Hematopoietic multipotent progenitor cell treated with erythropoietin and hydrocortisone succinate and interleukin-3 and kit ligand, for 8 days (in vitro differentiated cells): ENCODE results near the gene AFDN.

Experiments
- DNase-seq: peaks from one replicate; pipeline ENCODE4 v3.0.0-alpha.2; 2015

The AFDN gene

GRCh38 chr6:167819576-167819975, 7.1 kb upstream of the AFDN start:
- DNase-seq = no peak

- DNase-seq = no peak
Observed at GRCh38 chr6:167820681-167821080, 6.0 kb upstream of the AFDN start.

GRCh38 chr6:167824591-167825331, 1.9 kb upstream of the AFDN start:
- no peak for DNase-seq

GRCh38 chr6:167825332-167826229, 1.1 kb upstream of the AFDN start:
- no peak for DNase-seq

- peak; percentile 43 for DNase-seq
Observed at GRCh38 chr6:167826230-167826895, 348 bp upstream of the AFDN start.

- DNase-seq = no peak
Observed at GRCh38 chr6:167827583-167828324, 1.0 kb downstream of the AFDN start.

- DNase-seq = no peak
Observed at GRCh38 chr6:167828325-167828956, 1.7 kb downstream of the AFDN start.

- DNase-seq = no peak
Observed at GRCh38 chr6:167829513-167829912, 2.8 kb downstream of the AFDN start.

GRCh38 chr6:167831281-167831828, 4.6 kb downstream of the AFDN start:
- DNase-seq = no peak

GRCh38 chr6:167832497-167833395, 6.0 kb downstream of the AFDN start:
- no peak for DNase-seq

- DNase-seq = no peak
Observed at GRCh38 chr6:167833396-167833763, 6.7 kb downstream of the AFDN start.

GRCh38 chr6:167835260-167835659, 8.5 kb downstream of the AFDN start:
- DNase-seq = no peak

- DNase-seq = no peak
Observed at GRCh38 chr6:167836721-167837120, 10.0 kb downstream of the AFDN start.

- no peak for DNase-seq
Observed at GRCh38 chr6:167838207-167838748, 11.6 kb downstream of the AFDN start.

GRCh38 chr6:167839343-167839742, 12.6 kb downstream of the AFDN start:
- DNase-seq = no peak

GRCh38 chr6:167839755-167840154, 13.0 kb downstream of the AFDN start:
- DNase-seq = no peak

GRCh38 chr6:167840160-167840525, 13.4 kb downstream of the AFDN start:
- DNase-seq = no peak

- no peak for DNase-seq
Observed at GRCh38 chr6:167840526-167841179, 13.9 kb downstream of the AFDN start.

- no peak for DNase-seq
Observed at GRCh38 chr6:167841981-167842380, 15.3 kb downstream of the AFDN start.

GRCh38 chr6:167842457-167842856, 15.7 kb downstream of the AFDN start:
- no peak for DNase-seq
